ENCODE measurements around the gene CDKL1. TPM values are rescaled to one million over a fixed set of nuclear protein-coding genes. Genes with fewer than 3 reads are reported as not detected.

CDKL1 gene
- total and polyA plus RNA-seq, 2 of the 13 experiments (the other 11 are each of a cell fraction or from before 2014, with no cell fraction given), result 4.4 to 5.1 TPM

GRCh38 chr14:50396631-50397389, at the start of gene CDKL1 (continued):
- TF ChIP-seq CHD4 (IDR thresholded peaks at IDR 0.05; ENCODE audit: borderline replicate concordance, low read length) (no peak), NR2F6 (IDR thresholded peaks at IDR 0.05) (no peak), NR2F6 (CRISPR knock-in tag; IDR thresholded peaks at IDR 0.05) (no peak), ZFY (CRISPR knock-in tag; IDR thresholded peaks at IDR 0.05) (peak; percentile 95), LRRFIP1 (CRISPR knock-in tag; conservative IDR thresholded peaks at IDR 0.05) (no peak), ZNF24 (IDR thresholded peaks at IDR 0.05) (no peak), ZNF33B (CRISPR knock-in tag; IDR thresholded peaks at IDR 0.05) (no peak), SOX6 (IDR thresholded peaks at IDR 0.05) (no peak), SOX6 (CRISPR knock-in tag; IDR thresholded peaks at IDR 0.05) (no peak), CHCHD3 (CRISPR knock-in tag; IDR thresholded peaks at IDR 0.05) (peak; percentile 90; the same call in 1 of the 2 replicates), ZNF839 (CRISPR knock-in tag; IDR thresholded peaks at IDR 0.05; ENCODE audit: borderline replicate concordance) (no peak), ZNF280D (CRISPR knock-in tag; IDR thresholded peaks at IDR 0.05) (no peak), THYN1 (CRISPR knock-in tag; IDR thresholded peaks at IDR 0.05; ENCODE audit: borderline replicate concordance, low read depth) (no peak), ZNF83 (CRISPR knock-in tag; IDR thresholded peaks at IDR 0.05; ENCODE audit: borderline replicate concordance) (no peak), ZNF329 (CRISPR knock-in tag; IDR thresholded peaks at IDR 0.05; ENCODE audit: low read depth) (no peak), BHLHE40 (IDR thresholded peaks at IDR 0.05; ENCODE audit: low read length) (no peak), ZNF773 (CRISPR knock-in tag; IDR thresholded peaks at IDR 0.05; ENCODE audit: borderline replicate concordance) (peak; percentile 92), RERE (CRISPR knock-in tag; IDR thresholded peaks at IDR 0.05; ENCODE audit: low read depth) (no peak), SRSF1 (optimal IDR thresholded peaks at IDR 0.05; ENCODE audit: low read depth, low read length) (no peak), EED (CRISPR knock-in tag; IDR thresholded peaks at IDR 0.05) (0 out of 2 replicates have a peak, but pooled peaks have one; percentile 42)
